GM23338 (cell line): Measurements from ENCODE around the gene PRKD1. TPM values are rescaled to one million over a fixed set of nuclear protein-coding genes. Genes with fewer than 3 reads are reported as not detected.

Experiments used
- ATAC-seq: fragments of 200-7000 bp; cut with Tn5 transposase; 3 replicates; pipeline ENCODE4 v1.9.1; 2020
- DNase-seq: peaks from one replicate; pipeline ENCODE4 v3.0.0-alpha.2; 2015; ENCODE audit warnings: low spot score
- H2AFZ ChIP-seq: fragments of 200-600 bp; sonication (generic); 2 replicates; pipeline ENCODE4 v1.8.0; 2016; ENCODE audit warnings: antibody characterized with exemption, mild to moderate bottlenecking, moderate library complexity
- H3F3A ChIP-seq: fragments of 200-600 bp; sonication (generic); replicated peaks from 2 replicates; pipeline ENCODE4 v1.8.0; 2017; ENCODE audit warnings: antibody characterized with exemption, mixed run types, low read depth
- H3K27ac ChIP-seq: fragments of 200-600 bp; sonication (generic); 2 replicates; pipeline ENCODE4 v1.6.1; 2016; ENCODE audit warnings: low read depth
- H3K27me3 ChIP-seq: fragments of 200-600 bp; sonication (generic); 2 replicates; pipeline ENCODE4 v1.8.0; 2016; ENCODE audit warnings: mild to moderate bottlenecking, mixed run types, moderate library complexity; ENCODE audit not compliant: insufficient read depth
- H3K36me3 ChIP-seq: fragments of 200-600 bp; sonication (generic); 2 replicates; pipeline ENCODE4 v1.8.0; 2016; ENCODE audit warnings: mild to moderate bottlenecking; ENCODE audit not compliant: insufficient read depth
- H3K4me1 ChIP-seq: fragments of 200-600 bp; sonication (generic); 2 replicates; pipeline ENCODE4 v1.8.0; 2016; ENCODE audit warnings: mild to moderate bottlenecking, moderate library complexity; ENCODE audit not compliant: insufficient read depth
- H3K4me2 ChIP-seq: fragments of 200-600 bp; sonication (generic); 2 replicates; pipeline ENCODE4 v1.7.1; 2017; ENCODE audit warnings: mixed run types
- H3K4me3 ChIP-seq: fragments of 200-600 bp; sonication (generic); 2 replicates; pipeline ENCODE4 v1.6.1; 2016; ENCODE audit warnings: mixed run types
- H3K79me2 ChIP-seq: fragments of 200-600 bp; sonication (generic); replicated peaks from 2 replicates; pipeline ENCODE4 v1.8.0; 2017; ENCODE audit warnings: mild to moderate bottlenecking; ENCODE audit not compliant: insufficient read depth
- H3K9me2 ChIP-seq: fragments of 200-600 bp; sonication (generic); 2 replicates; pipeline ENCODE4 v1.8.0; 2017; ENCODE audit not compliant: insufficient read depth
- H4K20me1 ChIP-seq: fragments of 200-600 bp; sonication (generic); replicated peaks from 2 replicates; pipeline ENCODE4 v1.8.0; 2017; ENCODE audit warnings: mild to moderate bottlenecking; ENCODE audit not compliant: insufficient read depth
- H3K27ac Mint-ChIP-seq: 2 replicates; pipeline ENCODE4 v1.8.0; 2020; ENCODE audit warnings: inconsistent platforms, mild to moderate bottlenecking, moderate library complexity, mixed read lengths
- H3K27me3 Mint-ChIP-seq: 3 replicates; pipeline ENCODE4 v1.8.0; 2022; ENCODE audit warnings: low read depth, mild to moderate bottlenecking, moderate library complexity, mixed read lengths, inconsistent platforms; ENCODE audit not compliant: insufficient read depth, poor library complexity
- H3K36me3 Mint-ChIP-seq: 3 replicates; pipeline ENCODE4 v1.8.0; 2021; ENCODE audit warnings: low read depth, mild to moderate bottlenecking, inconsistent platforms, moderate library complexity, mixed read lengths
- H3K4me1 Mint-ChIP-seq: 3 replicates; pipeline ENCODE4 v1.8.0; 2020; ENCODE audit warnings: mild to moderate bottlenecking, inconsistent platforms, mixed read lengths
- H3K4me3 Mint-ChIP-seq: 3 replicates; pipeline ENCODE4 v1.8.0; 2021; ENCODE audit warnings: moderate library complexity, mild to moderate bottlenecking, inconsistent platforms, mixed read lengths
- H3K9me3 Mint-ChIP-seq: 3 replicates; pipeline ENCODE4 v1.8.0; 2020; ENCODE audit warnings: moderate library complexity, mild to moderate bottlenecking, inconsistent platforms, mixed read lengths
- CREB1 ChIP-seq: fragments of 250-450 bp; sonication (Bioruptor Pico); IDR thresholded peaks from 2 replicates; pipeline ENCODE4 v1.5.0; 2020; ENCODE audit warnings: low read depth, mild to moderate bottlenecking, moderate library complexity
- CTCF ChIP-seq, 2 experiments: fragments of 200-600 bp in 1 of 2; sonication (generic) in 1 of 2; conservative IDR thresholded peaks; 2 replicates each; pipeline versions ENCODE4 v1.5.1 to v1.6.1; 2016 to 2017; ENCODE audit warnings: antibody characterized with exemption in 2 of 2, low read depth in 2 of 2, mild to moderate bottlenecking in 2 of 2, moderate library complexity in 1 of 2
- ETS1 ChIP-seq: IDR thresholded peaks from 2 replicates; pipeline ENCODE4 v1.6.1; 2016; ENCODE audit warnings: antibody characterized with exemption
- EZH2 ChIP-seq: fragments of 200-600 bp; sonication (generic); IDR thresholded peaks from one replicate; pipeline ENCODE4 v1.8.0; 2017; ENCODE audit warnings: antibody characterized with exemption, mild to moderate bottlenecking, low read depth; ENCODE audit not compliant: unreplicated experiment
- EZH2phosphoT487 ChIP-seq: fragments of 200-600 bp; sonication (generic); IDR thresholded peaks from one replicate; pipeline ENCODE4 v1.8.1; 2018; ENCODE audit warnings: antibody characterized with exemption; ENCODE audit not compliant: unreplicated experiment
- JUNB ChIP-seq: IDR thresholded peaks from one replicate; pipeline ENCODE4 v1.6.1; 2016; ENCODE audit warnings: antibody characterized with exemption; ENCODE audit not compliant: unreplicated experiment
- NANOG ChIP-seq: IDR thresholded peaks from 2 replicates; pipeline ENCODE4 v1.6.1; 2016; ENCODE audit warnings: antibody characterized with exemption, borderline replicate concordance
- POLR2AphosphoS5 ChIP-seq: IDR thresholded peaks from 2 replicates; pipeline ENCODE4 v1.6.1; 2016; ENCODE audit warnings: antibody characterized with exemption, low read depth
- REST ChIP-seq: IDR thresholded peaks from one replicate; pipeline ENCODE4 v1.6.1; 2018; ENCODE audit warnings: antibody characterized with exemption; ENCODE audit not compliant: unreplicated experiment
- STAT1 ChIP-seq: IDR thresholded peaks from one replicate; pipeline ENCODE4 v1.6.1; 2016; ENCODE audit warnings: antibody characterized with exemption; ENCODE audit not compliant: unreplicated experiment
- ZNF331 ChIP-seq: fragments of 250-450 bp; sonication (Bioruptor Pico); IDR thresholded peaks from 2 replicates; pipeline ENCODE4 v1.5.0; 2020; ENCODE audit warnings: low read depth, mild to moderate bottlenecking, moderate library complexity
- ZNF462 ChIP-seq: fragments of 250-450 bp; sonication (Bioruptor Pico); IDR thresholded peaks from 2 replicates; pipeline ENCODE4 v1.5.0; 2020; ENCODE audit warnings: mild to moderate bottlenecking, moderate library complexity
- polyA plus RNA-seq: library from polyadenylated mRNA; unstranded; fragments of >200 nt; fragmentation: Nextera tagmentation; extraction: Ambion mirVana; gene quantifications from 2 replicates; pipeline ENCODE4 v1.2.1, GENCODE V29; 2016
- total RNA-seq: library from RNA; depleted of rRNA; stranded (reverse); fragments of >200 nt; shearing (Covaris generic); gene quantifications from 2 replicates; pipeline ENCODE4 v1.2.3, GENCODE V29; 2014

PRKD1 gene
- total and polyA plus RNA-seq, 2 experiments from 2014 or later: 3.1 to 9.7 TPM

GRCh38 chr14:29643433-29644211, 284.0 kb downstream of the PRKD1 start (continued):
- TF ChIP-seq ETS1: no peak
- TF ChIP-seq STAT1: no peak
- TF ChIP-seq JUNB: no peak
- TF ChIP-seq CREB1 (CRISPR knock-in tag): no peak
- TF ChIP-seq REST: no peak
- TF ChIP-seq EZH2: no peak
- no peak for TF ChIP-seq ZNF331
- TF ChIP-seq POLR2AphosphoS5: no peak
- TF ChIP-seq NANOG: no peak

- Histone ChIP-seq H3K4me2 (no peak overlapping the region), H3K27ac (no peak overlapping the region)
- no peak for ATAC-seq
- TF ChIP-seq NANOG: no peak
- TF ChIP-seq POLR2AphosphoS5: no peak
- no peak for TF ChIP-seq EZH2phosphoT487
- TF ChIP-seq CTCF (conservative IDR thresholded peaks at IDR 0.05; ENCODE audit: low read depth in 2 of 2): no peak
- no peak for TF ChIP-seq STAT1
- no peak for TF ChIP-seq ZNF331
- no peak for TF ChIP-seq ZNF462 (CRISPR knock-in tag)
- TF ChIP-seq CREB1 (CRISPR knock-in tag): no peak
These were observed 290.2 kb downstream of the PRKD1 start for GRCh38 chr14:29637411-29637810.

More at GRCh38 chr14:29637411-29637810, 290.2 kb downstream of the PRKD1 start:
- no peak for DNase-seq
- no peaks in the 10 kb centered on the region for H3K27me3 Mint-ChIP-seq
- no peak overlapping the region for H3K4me3 ChIP-seq
- H3K4me3 Mint-ChIP-seq: no peak overlapping the region
- H3K4me1 ChIP-seq: no peaks in the 10 kb centered on the region
- H3K4me1 Mint-ChIP-seq: no peaks in the 10 kb centered on the region
- H3K36me3 Mint-ChIP-seq: no peaks in the 10 kb centered on the region
- no peaks in the 10 kb centered on the region for H3K79me2 ChIP-seq
- no peaks in the 10 kb centered on the region for H3K27me3 ChIP-seq
- no peaks in the 10 kb centered on the region for H3K36me3 ChIP-seq
- no peaks in the 10 kb centered on the region for H3F3A ChIP-seq
- no peaks in the 10 kb centered on the region for H3K9me3 Mint-ChIP-seq
- no peak overlapping the region for H2AFZ ChIP-seq
- H3K9me2 ChIP-seq: no peaks in the 10 kb centered on the region
- no peak overlapping the region for H3K27ac Mint-ChIP-seq
- H4K20me1 ChIP-seq: no peaks in the 10 kb centered on the region
